ENCODE results near the gene IFITM5.
A peak's percentile ranks its signal among the peaks of the same experiment; 100 is the strongest.
"Not testable (repeated sequence)": the region's sequence is repeated elsewhere in the genome, so short reads cannot be mapped to it uniquely, and the experiment has no call there.

The IFITM5 gene

DNA sequence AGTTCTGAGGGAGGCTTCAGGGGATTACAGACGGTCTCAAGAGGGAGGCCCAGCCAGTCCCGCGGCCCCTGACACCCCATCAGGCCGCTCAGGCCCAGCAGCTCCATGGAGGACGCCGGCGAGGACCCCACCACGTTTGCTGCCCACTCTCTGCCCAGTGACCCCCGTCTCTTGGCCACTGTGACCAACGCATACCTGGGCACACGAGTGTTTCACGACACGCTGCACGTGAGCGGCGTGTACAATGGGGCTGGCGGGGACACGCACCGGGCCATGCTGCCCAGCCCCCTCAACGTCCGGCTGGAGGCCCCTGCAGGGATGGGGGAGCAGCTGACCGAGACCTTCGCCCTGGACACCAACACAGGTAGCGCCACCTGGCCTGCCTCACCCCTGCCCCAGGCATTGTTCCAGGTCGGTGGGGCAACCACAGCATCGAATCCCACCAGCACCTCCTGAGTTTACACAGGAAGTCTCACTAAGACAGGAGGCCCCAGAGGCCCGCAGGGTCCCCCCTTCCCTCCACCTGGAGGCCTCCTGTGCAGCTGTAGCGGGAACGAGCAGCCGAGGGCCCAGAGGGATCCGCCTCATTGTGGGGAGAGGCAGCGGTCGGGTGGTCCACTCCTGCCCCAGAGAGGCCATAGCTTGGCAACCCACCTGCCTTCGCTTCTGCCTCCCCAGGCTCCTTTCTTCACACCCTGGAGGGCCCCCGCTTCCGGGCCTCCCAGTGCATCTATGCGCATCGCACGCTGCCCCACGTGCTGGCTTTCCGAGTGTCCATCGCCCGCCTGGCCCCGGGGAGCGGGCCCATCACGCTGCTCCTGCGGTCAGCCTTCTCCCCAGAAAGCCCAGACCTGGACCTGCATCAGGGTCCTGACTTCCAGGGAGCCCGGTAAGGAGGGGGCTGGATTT, 9.4 kb downstream of the IFITM5 start:
- DNase-seq (ENCODE audit: low read depth in 2 of 2) = no peak
- no peak for TF ChIP-seq CTCF (IDR thresholded peaks at IDR 0.05; ENCODE audit: low read depth, low read length)
- H3K4me3 ChIP-seq (replicated peaks in 1 of 2; ENCODE audit: low read depth in 2 of 2, low read length in 2 of 2) = peak overlapping the region; percentile 41 to 54

DNA sequence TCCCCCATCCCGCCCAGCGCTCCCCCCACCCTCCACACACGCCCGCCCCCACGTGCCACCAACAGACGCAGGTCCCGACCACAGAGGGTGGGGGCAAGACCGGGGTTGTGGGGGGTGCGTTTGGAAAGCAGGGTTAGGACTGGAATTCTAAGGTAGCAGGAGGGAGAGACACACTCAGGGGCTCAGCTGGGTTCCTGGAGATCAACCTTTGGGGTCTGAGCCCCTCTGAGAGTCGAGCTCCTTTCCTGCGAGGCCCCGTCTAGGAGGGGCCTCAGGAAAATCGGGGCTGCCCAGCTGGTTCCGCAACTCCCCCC, 10.0 kb downstream of the IFITM5 start:
- DNase-seq (ENCODE audit: low read depth in 2 of 2) = no peak
- TF ChIP-seq CTCF (IDR thresholded peaks at IDR 0.05; ENCODE audit: low read depth, low read length) = no peak
- peak overlapping the region; percentile 41 to 54 for H3K4me3 ChIP-seq (replicated peaks in 1 of 2; ENCODE audit: low read depth in 2 of 2, low read length in 2 of 2)

GRCh38 chr11:288478-289397, 10.6 kb downstream of the IFITM5 start, which contains the start of gene PGGHG:
Gene PGGHG (plus strand): TSS chr11:289126. CDS start chr11:289817, 691 bp downstream.
- DNase-seq (ENCODE audit: low read depth in 2 of 2) = peak in 1 of 2 donors; percentile 46
- peak within 1 kb of the TSS; percentile 54 for H3K4me3 ChIP-seq (replicated peaks in 1 of 2; ENCODE audit: low read depth in 2 of 2, low read length in 2 of 2)
- no peak for TF ChIP-seq CTCF (IDR thresholded peaks at IDR 0.05; ENCODE audit: low read depth, low read length)

DNA sequence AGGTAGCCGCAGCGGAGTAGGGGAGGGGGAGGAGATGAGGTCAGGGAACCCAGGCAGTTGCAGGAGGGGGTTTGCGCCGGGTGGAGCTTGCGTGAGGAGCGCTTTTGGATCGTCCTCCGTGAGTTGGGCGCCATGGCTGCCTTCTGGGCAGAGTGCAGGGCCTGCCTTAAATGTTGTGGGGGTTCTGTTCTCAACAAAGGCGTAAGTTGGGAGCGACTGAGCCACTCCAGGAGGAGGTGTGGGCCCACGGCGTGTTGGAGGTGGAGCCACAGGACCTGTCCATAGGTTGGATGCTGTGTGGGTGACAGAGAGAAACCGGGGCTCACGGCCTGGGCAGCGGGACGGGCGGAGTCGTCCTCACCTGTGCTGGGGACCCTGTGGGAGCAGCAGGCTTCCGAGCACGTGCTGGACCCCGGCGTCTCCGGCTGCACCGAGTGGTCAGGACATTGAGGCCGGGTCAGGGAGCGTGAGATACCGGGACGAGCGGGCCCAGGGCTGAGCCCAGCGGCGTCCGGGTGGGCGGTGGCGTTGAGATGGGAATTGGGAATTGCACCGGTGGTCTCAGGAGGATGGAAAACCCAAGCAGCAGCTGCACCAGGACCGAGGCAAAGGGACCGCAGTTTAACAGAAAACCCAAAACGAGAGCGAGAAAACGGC, 11.4 kb downstream of the IFITM5 start:
- H3K4me3 ChIP-seq (replicated peaks in 1 of 2; ENCODE audit: low read depth in 2 of 2, low read length in 2 of 2) = peak overlapping the region; percentile 54
- DNase-seq (ENCODE audit: low read depth in 2 of 2) = no peak
- no peak for TF ChIP-seq CTCF (IDR thresholded peaks at IDR 0.05; ENCODE audit: low read depth, low read length)

DNA sequence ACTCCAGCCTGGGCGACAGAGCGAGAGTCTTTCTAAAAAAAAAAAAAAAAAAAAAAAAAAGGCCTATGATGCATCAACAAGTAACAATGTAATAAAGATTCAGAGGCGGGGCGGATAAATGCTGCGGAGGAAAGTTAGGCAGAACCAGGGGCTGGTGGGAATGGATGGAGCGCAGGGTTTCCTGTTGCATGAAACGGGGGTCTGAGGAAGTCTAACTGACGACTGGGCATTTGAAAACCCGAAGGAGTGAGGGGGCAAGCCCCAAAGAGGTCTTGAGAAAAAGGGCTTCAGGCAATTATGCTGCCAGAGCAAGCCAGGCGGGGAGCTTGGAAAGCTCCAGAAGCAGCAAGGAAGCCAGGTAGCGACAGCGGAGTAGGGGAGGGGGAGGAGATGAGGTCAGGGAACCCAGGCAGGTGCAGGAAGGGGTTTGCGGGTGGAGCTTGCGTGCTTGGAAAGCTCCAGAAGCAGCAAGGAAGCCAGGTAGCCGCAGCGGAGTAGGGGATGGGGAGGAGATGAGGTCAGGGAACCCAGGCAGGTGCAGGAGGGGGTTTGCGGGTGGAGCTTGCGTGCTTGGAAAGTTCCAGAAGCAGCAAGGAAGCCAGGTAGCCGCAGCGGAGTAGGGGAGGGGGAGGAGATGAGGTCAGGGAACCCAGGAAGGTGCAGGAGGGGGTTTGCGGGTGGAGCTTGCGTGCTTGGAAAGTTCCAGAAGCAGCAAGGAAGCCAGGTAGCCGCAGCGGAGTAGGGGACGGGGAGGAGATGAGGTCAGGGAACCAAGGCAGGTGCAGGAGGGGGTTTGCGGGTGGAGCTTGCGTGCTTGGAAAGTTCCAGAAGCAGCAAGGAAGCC, 12.1 kb downstream of the IFITM5 start:
- not testable (repeated sequence) for H3K4me3 ChIP-seq (replicated peaks in 1 of 2; ENCODE audit: low read depth in 2 of 2, low read length in 2 of 2); DNase-seq (ENCODE audit: low read depth in 2 of 2)

DNA sequence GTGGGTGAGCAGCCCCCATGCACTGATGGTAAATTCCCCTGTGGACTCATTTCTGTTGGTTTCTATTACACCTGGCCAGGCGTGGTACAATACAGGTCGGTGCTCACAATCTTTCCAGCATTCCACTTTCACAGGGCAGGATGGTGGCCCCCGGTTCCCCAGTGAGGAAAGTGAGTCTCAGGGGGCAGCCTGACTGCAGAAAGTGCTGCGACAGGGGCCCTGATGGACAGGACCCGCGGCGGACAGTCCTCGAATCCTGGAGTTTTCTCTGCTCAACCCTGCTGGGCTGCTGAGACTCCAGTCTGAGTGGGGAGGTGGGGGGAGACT, 13.5 kb downstream of the IFITM5 start:
- DNase-seq (ENCODE audit: low read depth in 2 of 2) = no peak
- no peak overlapping the region for H3K4me3 ChIP-seq (replicated peaks in 1 of 2; ENCODE audit: low read depth in 2 of 2, low read length in 2 of 2)

More for the DNA sequence above, 13.5 kb downstream of the IFITM5 start:
- no peak for TF ChIP-seq CTCF (IDR thresholded peaks at IDR 0.05; ENCODE audit: low read depth, low read length)

Data from cardiac fibroblast (primary cell).